ENCODE data around the gene MLPH.
"Not testable (repeated sequence)": the region's sequence is repeated elsewhere in the genome, so short reads cannot be mapped to it uniquely, and the experiment has no call there.

MLPH gene

GRCh38 chr2:237458519-237458918, 28.5 kb upstream of the MLPH start:
- no peak for DNase-seq

GRCh38 chr2:237459226-237459625, 27.8 kb upstream of the MLPH start:
- no peak for DNase-seq

GRCh38 chr2:237459741-237460174, 27.3 kb upstream of the MLPH start:
- no peak for DNase-seq

- DNase-seq: no peak
These were observed 22.2 kb upstream of the MLPH start for GRCh38 chr2:237464757-237465391.

GRCh38 chr2:237465515-237466148, 21.4 kb upstream of the MLPH start:
- DNase-seq: no peak

- no peak for DNase-seq
These were observed 20.8 kb upstream of the MLPH start for GRCh38 chr2:237466211-237466610.

GRCh38 chr2:237467447-237468179, 19.4 kb upstream of the MLPH start:
- no peak for DNase-seq

GRCh38 chr2:237469410-237469809, 17.6 kb upstream of the MLPH start:
- DNase-seq: not testable (repeated sequence)

GRCh38 chr2:237469849-237470248, 17.2 kb upstream of the MLPH start:
- DNase-seq: no peak

GRCh38 chr2:237470914-237471313, 16.1 kb upstream of the MLPH start:
- no peak for DNase-seq

- DNase-seq: peak; percentile 41
These were observed 15.4 kb upstream of the MLPH start for GRCh38 chr2:237471438-237472186.

GRCh38 chr2:237472187-237472712, 14.8 kb upstream of the MLPH start:
- no peak for DNase-seq

- no peak for DNase-seq
These were observed 13.9 kb upstream of the MLPH start for GRCh38 chr2:237472909-237473877.

- DNase-seq: no peak
These were observed 13.1 kb upstream of the MLPH start for GRCh38 chr2:237473878-237474441.

GRCh38 chr2:237474442-237474911, 12.6 kb upstream of the MLPH start:
- DNase-seq: no peak

- peak; percentile 76 for DNase-seq
These were observed 11.9 kb upstream of the MLPH start for GRCh38 chr2:237474931-237475703.

GRCh38 chr2:237475704-237476141, 11.3 kb upstream of the MLPH start:
- peak; percentile 53 for DNase-seq

- no peak for DNase-seq
These were observed 9.0 kb upstream of the MLPH start for GRCh38 chr2:237478095-237478494.

- DNase-seq: no peak
These were observed 8.1 kb upstream of the MLPH start for GRCh38 chr2:237478979-237479378.

- DNase-seq: no peak
These were observed 7.3 kb upstream of the MLPH start for GRCh38 chr2:237479747-237480146.

Data from activated naive CD4-positive, alpha-beta T cell treated with anti-CD3 and anti-CD28 coated beads, Interleukin-2, amount 50 U/mL, for 16 hours (primary cell).